Measurements from ENCODE around the gene DPH2. TPM values are rescaled to one million over a fixed set of nuclear protein-coding genes. Genes with fewer than 3 reads are reported as not detected.

Gene DPH2
- polyA plus RNA-seq, 10 donors = 13.7 to 19.3 (median 18.2) TPM

GRCh38 chr1:43997295-43997999 is 27.6 kb downstream of the DPH2 start:
- no peak for DNase-seq

GRCh38 chr1:43998000-43998378 is 28.2 kb downstream of the DPH2 start:
- no peak for DNase-seq

GRCh38 chr1:43999455-43999854 is 29.6 kb downstream of the DPH2 start:
- no peak for DNase-seq

- DNase-seq = no peak
Observed at GRCh38 chr1:44000122-44000665, 30.4 kb downstream of the DPH2 start.

GRCh38 chr1:44002165-44002564 is 32.4 kb downstream of the DPH2 start:
- DNase-seq = no peak

GRCh38 chr1:44002606-44003157 is 32.9 kb downstream of the DPH2 start:
- no peak for DNase-seq

- DNase-seq = no peak
Observed at GRCh38 chr1:44008259-44008658, 38.4 kb downstream of the DPH2 start.

GRCh38 chr1:44010935-44011471 is 41.2 kb downstream of the DPH2 start:
- DNase-seq = no peak

GRCh38 chr1:44012404-44012803 is 42.6 kb downstream of the DPH2 start:
- DNase-seq = no peak

- DNase-seq = no peak
Observed at GRCh38 chr1:44012941-44013609, 43.3 kb downstream of the DPH2 start.

GRCh38 chr1:44013949-44014348 is 44.1 kb downstream of the DPH2 start:
- DNase-seq = no peak

GRCh38 chr1:44014365-44015104 is 44.7 kb downstream of the DPH2 start:
- DNase-seq = no peak

GRCh38 chr1:44015206-44015605 is 45.4 kb downstream of the DPH2 start:
- DNase-seq = no peak

- DNase-seq = no peak
Observed at GRCh38 chr1:44016041-44016889, 46.5 kb downstream of the DPH2 start.

- no peak for DNase-seq
Observed at GRCh38 chr1:44016890-44017400, 47.1 kb downstream of the DPH2 start.

- DNase-seq = no peak
Observed at GRCh38 chr1:44019466-44019948, 49.7 kb downstream of the DPH2 start.

- DNase-seq = no peak
Observed at GRCh38 chr1:44020464-44020863, 50.7 kb downstream of the DPH2 start.

- DNase-seq = no peak
Observed at GRCh38 chr1:44021156-44021555, 51.3 kb downstream of the DPH2 start.

- no peak for DNase-seq
Observed at GRCh38 chr1:44021581-44022321, 51.9 kb downstream of the DPH2 start.
